Tibial nerve (tissue), 4 donors: Measurements from ENCODE around the gene A4GALT. TPM values are rescaled to one million over a fixed set of nuclear protein-coding genes. Genes with fewer than 3 reads are reported as not detected.
"Not testable (repeated sequence)": the region's sequence is repeated elsewhere in the genome, so short reads cannot be mapped to it uniquely, and the experiment has no call there.

Source experiments
- DNase-seq, 2 donors: peaks; one replicate each; pipeline ENCODE4 v3.0.0-alpha.2; 2019; ENCODE audit warnings: low spot score in 2 of 2
- H3K27ac ChIP-seq, 4 donors: fragments of 200-600 bp; sonication (generic) in 3 of 4; one replicate each; pipeline ENCODE4 v1.5.1; 2017 to 2019; ENCODE audit warnings: mild to moderate bottlenecking in 1 of 4
- H3K27me3 ChIP-seq, 2 donors: fragments of 200-600 bp; sonication (generic) in 1 of 2; one replicate each; pipeline versions ENCODE4 v1.5.1 to v1.6.0; 2017 to 2019
- H3K36me3 ChIP-seq, 3 donors: fragments of 200-600 bp; sonication (generic); one replicate each; pipeline ENCODE4 v1.5.1; 2018 to 2019
- H3K4me1 ChIP-seq, 4 donors: fragments of 200-600 bp; sonication (generic) in 3 of 4; one replicate each; pipeline ENCODE4 v1.5.1; 2017 to 2019
- H3K4me3 ChIP-seq, 4 donors: fragments of 200-600 bp; sonication (generic) in 3 of 4; one replicate each; pipeline ENCODE4 v1.5.1; 2017 to 2019; ENCODE audit warnings: mild to moderate bottlenecking in 1 of 4, moderate library complexity in 1 of 4
- H3K9me3 ChIP-seq, 4 donors: fragments of 200-600 bp; sonication (generic) in 3 of 4; one replicate each; pipeline ENCODE4 v1.5.1; 2017 to 2019
- CTCF ChIP-seq, 5 experiments: fragments of 200-600 bp in 3 of 5; fragments of 450-650 bp in 2 of 5; sonication (generic) in 3 of 5; IDR thresholded peaks; one replicate each; pipeline ENCODE4 v1.5.1; 2016 to 2019; ENCODE audit warnings: antibody characterized with exemption in 5 of 5, mild to moderate bottlenecking in 3 of 5, moderate library complexity in 2 of 5
- EP300 ChIP-seq, 2 donors: sonication (generic); formaldehyde crosslinking; IDR thresholded peaks; one replicate each; pipeline ENCODE4 v1.6.1; 2017; ENCODE audit warnings: antibody characterized with exemption in 2 of 2, mild to moderate bottlenecking in 1 of 2
- POLR2A ChIP-seq, 2 donors: fragments of 450-650 bp; IDR thresholded peaks; one replicate each; pipeline ENCODE4 v1.6.1; 2017; ENCODE audit warnings: antibody characterized with exemption in 2 of 2, mild to moderate bottlenecking in 2 of 2, moderate library complexity in 2 of 2
- WGBS, 2 donors: methylation state at CpG; one replicate each; pipeline ENCODE4 v1.1.5; 2018; 5-methylcytosine and 5-hydroxymethylcytosine counted together
- total RNA-seq, 4 donors: library from RNA; depleted of rRNA; stranded (reverse); fragments of >200 nt; gene quantifications; one replicate each; pipeline ENCODE4 v1.1.0, GENCODE V29; 2016

The A4GALT gene
- total RNA-seq, 4 donors from 2014 or later, result 73.0 to 146 (median 99.0) TPM

- H3K4me3 ChIP-seq, result no peak overlapping the region
- peak overlapping the region in 2 of 4 donors; percentile 29 to 68 for H3K27ac ChIP-seq
- peaks cover 0 to 70% (median 39%) of the 10 kb centered on the region in 4 donors for H3K4me1 ChIP-seq
- WGBS, 2 donors, result 75 to 77% methylated on average over 7 to 8 of the region's 8 CpGs
- no peak for DNase-seq
- no peaks in the 10 kb centered on the region for H3K9me3 ChIP-seq
- no peaks in the 10 kb centered on the region for H3K27me3 ChIP-seq
- TF ChIP-seq EP300 (IDR thresholded peaks at IDR 0.05) (peak in 1 of 2 donors; percentile 51), CTCF (IDR thresholded peaks at IDR 0.05) (no peak)
- no peaks in the 10 kb centered on the region for H3K36me3 ChIP-seq
Measured at GRCh38 chr22:42680648-42681047, 40.0 kb downstream of the A4GALT start.

- no peaks in the 10 kb centered on the region for H3K27me3 ChIP-seq
- no peaks in the 10 kb centered on the region for H3K36me3 ChIP-seq
- DNase-seq, result no peak
- 91 to 92% methylated on average over 4 of the region's 4 CpGs for WGBS, 2 donors
- TF ChIP-seq CTCF (IDR thresholded peaks at IDR 0.05) (no peak), EP300 (IDR thresholded peaks at IDR 0.05) (no peak), POLR2A (IDR thresholded peaks at IDR 0.05) (no peak)
- H3K4me3 ChIP-seq, result no peak overlapping the region
- no peak overlapping the region for H3K27ac ChIP-seq
- no peaks in the 10 kb centered on the region for H3K9me3 ChIP-seq
- H3K4me1 ChIP-seq, result peaks cover 0 to 71% (median 42%) of the 10 kb centered on the region in 4 donors
Measured at GRCh38 chr22:42679691-42680090, 41.0 kb downstream of the A4GALT start.

GRCh38 chr22:42678894-42679293 is 41.8 kb downstream of the A4GALT start:
- Histone ChIP-seq H3K27me3 (no peaks in the 10 kb centered on the region), H3K36me3 (no peaks in the 10 kb centered on the region), H3K27ac (no peak overlapping the region), H3K4me3 (no peak overlapping the region), H3K4me1 (peaks cover 0 to 68% (median 37%) of the 10 kb centered on the region in 4 donors), H3K9me3 (no peaks in the 10 kb centered on the region)
- 90 to 100% methylated on average over 1 of the region's 1 CpG for whole genome bisulfite sequencing, 2 donors
- DNase-seq, result no peak
- TF ChIP-seq EP300 (IDR thresholded peaks at IDR 0.05) (no peak), POLR2A (IDR thresholded peaks at IDR 0.05) (no peak), CTCF (IDR thresholded peaks at IDR 0.05) (no peak)

GRCh38 chr22:42677936-42678335 is 42.7 kb downstream of the A4GALT start:
- H3K4me3 ChIP-seq, DNase-seq, H3K27me3 ChIP-seq, H3K36me3 ChIP-seq, H3K9me3 ChIP-seq: not testable (repeated sequence)
- H3K4me1 ChIP-seq, result peaks cover 0 to 68% (median 31%) of the 10 kb centered on the region in 4 donors
- peak overlapping the region in 2 of 4 donors; percentile 89 for H3K27ac ChIP-seq
- WGBS, 2 donors, result 77 to 80% methylated on average over 4 of the region's 4 CpGs

GRCh38 chr22:42676059-42676607 is 44.5 kb downstream of the A4GALT start:
- WGBS, 2 donors, result 38 to 40% methylated on average over 7 of the region's 7 CpGs
- H3K4me1 ChIP-seq, result peaks cover 0 to 61% (median 28%) of the 10 kb centered on the region in 4 donors
- H3K27ac ChIP-seq, result peak overlapping the region; percentile 50 to 89 (median 78)
- no peaks in the 10 kb centered on the region for H3K36me3 ChIP-seq
- no peak overlapping the region for H3K4me3 ChIP-seq
- H3K27me3 ChIP-seq, result no peaks in the 10 kb centered on the region
- TF ChIP-seq CTCF (IDR thresholded peaks at IDR 0.05) (peak in 1 of 5 experiments; percentile 12), EP300 (IDR thresholded peaks at IDR 0.05) (peak; percentile 88 to 90), POLR2A (IDR thresholded peaks at IDR 0.05) (no peak)
- no peaks in the 10 kb centered on the region for H3K9me3 ChIP-seq
- DNase-seq, result no peak
